HepG2 (cell line): ENCODE results near the gene C16orf90. TPM values are rescaled to one million over a fixed set of nuclear protein-coding genes. Genes with fewer than 3 reads are reported as not detected.

Experiments
- ATAC-seq: fragments of 200-7000 bp; cut with Tn5 transposase; 3 replicates; pipeline ENCODE4 v1.9.1; 2020; ENCODE audit warnings: mild to moderate bottlenecking, moderate library complexity
- BruUV-seq: library from RNA; stranded (reverse); fragments of 400-500 nt; replicated peaks from 2 replicates; lab custom pipeline; 2021; lab: Mats Ljungman, UMichigan
- CTCF ChIA-PET: fragments of 300-600 bp; formaldehyde crosslinking; extraction: SDS; loops from one replicate; lab custom pipeline; 2021; ENCODE audit warnings: low total read pairs, inconsistent platforms, low intra/inter-chr PET ratio; lab: Yijun Ruan, JAX
- POLR2A ChIA-PET: fragments of 350-600 bp; sonication (Branson Sonifier 250); formaldehyde crosslinking; loops from one replicate; lab custom pipeline; 2020; ENCODE audit warnings: antibody characterized with exemption, inconsistent platforms; lab: Yijun Ruan, JAX
- DNase-seq: peaks from one replicate; pipeline ENCODE4 v3.0.0-alpha.2; 2015; ENCODE audit warnings: low spot score
- FAIRE-seq: peaks from 3 replicates; lab custom pipeline; 2011; peaks lifted over from hg19 to GRCh38; lab: Jason Lieb, UNC
- H2AFZ ChIP-seq: one replicate; pipeline ENCODE4 v1.6.1; 2011; ENCODE audit warnings: low read length, inconsistent platforms
- H3K27ac ChIP-seq: fragments of 300-600 bp; 3 replicates; pipeline ENCODE4 v1.8.0; 2011; ENCODE audit warnings: mixed run types, mild to moderate bottlenecking, mixed read lengths, low read length, inconsistent platforms; ENCODE audit not compliant: insufficient read depth; ENCODE audit errors: extremely low read length
- H3K27me3 ChIP-seq, 2 experiments: fragments of 200-600 bp in 1 of 2; 2 replicates in 1 of 2; 3 replicates in 1 of 2; pipeline versions ENCODE4 v1.6.0 to v1.8.0; 2011; ENCODE audit warnings: low read length in 2 of 2, mild to moderate bottlenecking in 2 of 2, moderate library complexity in 2 of 2, inconsistent platforms in 1 of 2; ENCODE audit not compliant: insufficient read depth in 2 of 2, control insufficient read depth in 1 of 2
- H3K36me3 ChIP-seq, 2 experiments: fragments of 200-600 bp in 1 of 2; replicated peaks in 1 of 2; 2 replicates in 1 of 2; 3 replicates in 1 of 2; pipeline versions ENCODE4 v1.5.1 to v1.8.0; 2011; ENCODE audit warnings: low read length in 2 of 2, inconsistent platforms in 1 of 2; ENCODE audit not compliant: insufficient read depth in 2 of 2, control insufficient read depth in 1 of 2
- H3K4me1 ChIP-seq: 2 replicates; pipeline ENCODE4 v1.5.1; 2012; ENCODE audit warnings: low read length, inconsistent platforms; ENCODE audit not compliant: insufficient read depth
- H3K4me2 ChIP-seq: 2 replicates; pipeline ENCODE4 v1.6.0; 2011; ENCODE audit warnings: low read depth, low read length, inconsistent platforms
- H3K4me3 ChIP-seq, 3 experiments: fragments of 200-600 bp in 1 of 3; sonication (generic), shearing (Covaris generic) in 1 of 3; replicated peaks in 1 of 3; 2 replicates each; pipeline ENCODE4 v1.5.1; 2011 to 2016; ENCODE audit warnings: low read length in 3 of 3, inconsistent platforms in 2 of 3, low read depth in 2 of 3, mild to moderate bottlenecking in 2 of 3, control low read depth in 1 of 3, mixed read lengths in 1 of 3; ENCODE audit not compliant: insufficient read depth in 1 of 3
- H3K79me2 ChIP-seq: one replicate; pipeline ENCODE4 v1.6.1; 2011; ENCODE audit warnings: low read length, inconsistent platforms; ENCODE audit not compliant: insufficient read depth
- H3K9ac ChIP-seq: 2 replicates; pipeline ENCODE4 v1.6.0; 2011; ENCODE audit warnings: mild to moderate bottlenecking, low read depth, low read length, inconsistent platforms; ENCODE audit not compliant: insufficient read depth
- H3K9me3 ChIP-seq: 2 replicates; pipeline ENCODE4 v1.5.1; 2012; ENCODE audit warnings: mild to moderate bottlenecking, low read length
- H4K20me1 ChIP-seq: 2 replicates; pipeline ENCODE4 v1.6.0; 2011; ENCODE audit warnings: inconsistent platforms, mild to moderate bottlenecking, low read length, moderate library complexity; ENCODE audit not compliant: insufficient read depth
- DBP ChIP-seq: sonication (generic); formaldehyde crosslinking; IDR thresholded peaks from 2 replicates; pipeline ENCODE4 v1.4.0; 2020; ENCODE audit warnings: missing genetic modification reagents; ENCODE audit errors: not compliant biosample characterization
- EHMT2 ChIP-seq: fragments of 200-600 bp; sonication (generic); IDR thresholded peaks from 2 replicates; pipeline ENCODE4 v1.7.0; 2017; ENCODE audit warnings: antibody characterized with exemption, low read depth, low read length, borderline replicate concordance
- GLI4 ChIP-seq: sonication (generic); formaldehyde crosslinking; IDR thresholded peaks from 2 replicates; pipeline ENCODE4 v1.5.1; 2020; ENCODE audit warnings: missing genetic modification reagents, mild to moderate bottlenecking, moderate library complexity, borderline replicate concordance
- HDAC6 ChIP-seq: fragments of 200-600 bp; sonication (generic); IDR thresholded peaks from 2 replicates; pipeline ENCODE4 v1.7.0; 2017; ENCODE audit warnings: mild to moderate bottlenecking, antibody characterized with exemption, low read length, low read depth
- HOMEZ ChIP-seq: IDR thresholded peaks from 2 replicates; pipeline ENCODE4 v1.6.1; 2016; ENCODE audit warnings: low read depth
- MAFK ChIP-seq, 2 experiments: IDR thresholded peaks in 1 of 2; conservative IDR thresholded peaks in 1 of 2; 2 replicates each; pipeline ENCODE4 v1.6.1; 2011; ENCODE audit warnings: improper control_type of control experiment in 2 of 2, low read length in 2 of 2
- NR2C2 ChIP-seq: sonication (generic); formaldehyde crosslinking; IDR thresholded peaks from 2 replicates; pipeline ENCODE4 v1.4.0; 2020; ENCODE audit warnings: missing genetic modification reagents, mild to moderate bottlenecking, moderate library complexity, borderline replicate concordance
- PCBP1 ChIP-seq: fragments of 200-400 bp; formaldehyde crosslinking; IDR thresholded peaks from 2 replicates; pipeline ENCODE4 v1.6.1; 2017; ENCODE audit warnings: mild to moderate bottlenecking, low read depth, low read length, borderline replicate concordance
- PHB2 ChIP-seq: fragments of 450-650 bp; IDR thresholded peaks from 2 replicates; pipeline ENCODE4 v1.6.1; 2018; ENCODE audit not compliant: partially characterized antibody
- RNF2 ChIP-seq: fragments of 450-650 bp; conservative IDR thresholded peaks from 2 replicates; pipeline ENCODE4 v1.6.1; 2016; ENCODE audit warnings: low read depth
- ZMAT3 ChIP-seq: sonication (generic); formaldehyde crosslinking; conservative IDR thresholded peaks from 2 replicates; pipeline ENCODE4 v1.7.0; 2021; ENCODE audit warnings: missing genetic modification reagents
- ZMYM4 ChIP-seq: sonication (generic); formaldehyde crosslinking; IDR thresholded peaks from 2 replicates; pipeline ENCODE4 v1.8.1; 2023; ENCODE audit warnings: mild to moderate bottlenecking, missing genetic modification reagents
- ZNF382 ChIP-seq: sonication (generic); formaldehyde crosslinking; IDR thresholded peaks from 2 replicates; pipeline ENCODE4 v1.5.0; 2020; ENCODE audit warnings: missing genetic modification reagents, mild to moderate bottlenecking, borderline replicate concordance
- WGBS: methylation state at CpG from one replicate; pipeline ENCODE4 v1.1.6; 2017; ENCODE audit warnings: low lambda C conversion rate; 5-methylcytosine and 5-hydroxymethylcytosine counted together
- in situ Hi-C: cut with HindIII; loops from 2 replicates; pipeline ENCODE4 v1.10.0; 2017; ENCODE audit warnings: low pct_unique_long_range_greater_than_20kb; ENCODE audit not compliant: extremely low pct_ligation_motif_present
- intact Hi-C: fragments of 100-400 bp; cut with micrococcal nuclease; formaldehyde crosslinking; loops from one replicate; pipeline ENCODE4 v1.10.0; 2022; ENCODE audit not compliant: unreplicated experiment
- polyA plus RNA-seq, 8 experiments: library from polyadenylated mRNA; depleted of rRNA in 3 of 8; stranded (reverse) in 7 of 8; unstranded in 1 of 8; fragments of >200 nt; fragmentation: Illumina TruSeq in 4 of 8; extraction: Trizol in 4 of 8; gene quantifications; 2 replicates each; pipeline versions ENCODE4 v1.2.1 to v1.2.3, GENCODE V29; 2011 to 2016; ENCODE audit warnings: low read depth in 4 of 8, missing spikeins in 1 of 8, mixed read lengths in 1 of 8; ENCODE audit not compliant: insufficient read depth in 1 of 8
- total RNA-seq, 5 experiments: library from RNA; depleted of rRNA; stranded (reverse); fragments of >200 nt; fragmentation: Illumina TruSeq; extraction: Trizol; gene quantifications; 2 replicates each; pipeline ENCODE4 v1.2.3, GENCODE V29; 2016; ENCODE audit warnings: low read depth in 1 of 5
- TF ChIP-seq, protein P1 (sequence below): sonication (generic); formaldehyde crosslinking; IDR thresholded peaks from 2 replicates; pipeline ENCODE4 v1.8.0; 2022; ENCODE audit warnings: mild to moderate bottlenecking, missing genetic modification reagents, moderate library complexity
- TF ChIP-seq, protein P2 (sequence below): sonication (generic); formaldehyde crosslinking; IDR thresholded peaks from 2 replicates; pipeline ENCODE4 v1.4.0; 2020; ENCODE audit warnings: mild to moderate bottlenecking, missing genetic modification reagents, borderline replicate concordance

Gene C16orf90
- total and polyA plus RNA-seq, 2 of the 13 experiments (the other 11 are each of a cell fraction or from before 2014, with no cell fraction given): not detected

DNA sequence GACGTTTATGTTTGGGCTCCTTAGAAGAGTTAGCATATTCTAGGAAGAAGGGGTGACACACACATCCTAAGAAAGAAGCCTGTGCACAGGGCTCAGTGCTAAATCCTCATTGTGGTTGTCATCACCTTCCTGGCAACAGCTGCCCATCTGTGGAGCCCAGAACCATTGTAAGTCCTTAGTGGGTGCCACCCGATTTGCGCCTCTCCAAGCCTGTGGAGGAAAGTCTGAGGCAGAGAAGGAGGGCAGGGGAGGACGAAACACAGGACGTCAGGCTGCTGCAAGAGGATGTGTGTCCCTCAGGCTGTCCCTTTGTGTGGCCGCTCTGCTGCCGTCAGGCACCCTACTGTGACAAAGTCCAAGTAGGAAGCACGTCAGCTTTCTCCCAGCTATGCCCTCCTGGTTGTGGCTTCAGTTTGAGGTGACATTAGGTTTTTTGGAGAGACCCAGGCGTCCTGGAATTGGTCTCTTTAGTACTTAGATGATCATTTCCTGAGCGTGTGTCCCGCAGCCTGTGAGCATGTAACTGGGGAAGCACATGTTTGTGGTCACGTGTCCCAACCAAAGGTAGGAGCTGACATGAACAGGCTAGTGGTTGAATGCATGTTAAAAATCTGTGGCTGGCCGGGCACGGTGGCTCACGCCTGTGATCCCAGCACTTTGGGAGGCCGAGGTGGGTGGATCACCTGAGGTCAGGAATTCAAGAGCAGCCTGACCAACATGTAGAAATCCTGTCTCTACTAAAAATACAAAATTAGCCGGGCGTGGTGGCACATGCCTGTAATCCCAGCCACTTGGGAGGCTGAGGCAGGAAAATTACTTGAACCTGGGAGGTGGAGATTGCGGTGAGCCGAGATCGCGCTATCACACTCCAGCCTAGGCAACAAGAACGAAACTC lies 16.2 kb upstream of the C16orf90 start (continued):
- TF ChIP-seq HOMEZ (CRISPR knock-in tag) (no peak), EHMT2 (no peak), ZNF382 (CRISPR knock-in tag) (no peak)
- TF ChIP-seq, all 625 proteins: peak for 0

GRCh38 chr16:3510416-3510815 lies 15.1 kb upstream of the C16orf90 start:
- CTCF ChIA-PET: no interaction called here
- H3K27me3 ChIP-seq: no peaks in the 10 kb centered on the region
- no peak overlapping the region for H3K4me3 ChIP-seq
- H3K36me3 ChIP-seq: peaks cover 6 to 38% of the 10 kb centered on the region in 2 experiments
- H3K79me2 ChIP-seq: no peaks in the 10 kb centered on the region
- no peak for FAIRE-seq
- no peak overlapping the region for H3K9ac ChIP-seq
- no peak for DNase-seq
- no peak overlapping the region for H2AFZ ChIP-seq
- no peaks in the 10 kb centered on the region for H4K20me1 ChIP-seq
- WGBS: 94% methylated on average over 10 of the region's 10 CpGs
- H3K4me2 ChIP-seq: no peak overlapping the region
- intact Hi-C loops (no loop called here), in situ Hi-C loops (no loop called here)
- BruUV-seq: no TSS peak
- ATAC-seq: no peak
- H3K27ac ChIP-seq: no peak overlapping the region
- H3K9me3 ChIP-seq: no peaks in the 10 kb centered on the region
- POLR2A ChIA-PET: no interaction called here
- H3K4me1 ChIP-seq: peaks cover 11% of the 10 kb centered on the region
- no peak for TF ChIP-seq RNF2
- TF ChIP-seq HDAC6: no peak
- TF ChIP-seq, protein P1, sequence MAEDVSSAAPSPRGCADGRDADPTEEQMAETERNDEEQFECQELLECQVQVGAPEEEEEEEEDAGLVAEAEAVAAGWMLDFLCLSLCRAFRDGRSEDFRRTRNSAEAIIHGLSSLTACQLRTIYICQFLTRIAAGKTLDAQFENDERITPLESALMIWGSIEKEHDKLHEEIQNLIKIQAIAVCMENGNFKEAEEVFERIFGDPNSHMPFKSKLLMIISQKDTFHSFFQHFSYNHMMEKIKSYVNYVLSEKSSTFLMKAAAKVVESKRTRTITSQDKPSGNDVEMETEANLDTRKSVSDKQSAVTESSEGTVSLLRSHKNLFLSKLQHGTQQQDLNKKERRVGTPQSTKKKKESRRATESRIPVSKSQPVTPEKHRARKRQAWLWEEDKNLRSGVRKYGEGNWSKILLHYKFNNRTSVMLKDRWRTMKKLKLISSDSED: no peak
- TF ChIP-seq PHB2: no peak
- TF ChIP-seq GLI4 (CRISPR knock-in tag): no peak
- no peak for TF ChIP-seq NR2C2 (CRISPR knock-in tag)
- TF ChIP-seq MAFK (conservative IDR thresholded peaks at IDR 0.05 in 1 of 2, IDR thresholded peaks at IDR 0.05 in 1 of 2; ENCODE audit: low read length in 2 of 2): no peak
- TF ChIP-seq, protein P2, sequence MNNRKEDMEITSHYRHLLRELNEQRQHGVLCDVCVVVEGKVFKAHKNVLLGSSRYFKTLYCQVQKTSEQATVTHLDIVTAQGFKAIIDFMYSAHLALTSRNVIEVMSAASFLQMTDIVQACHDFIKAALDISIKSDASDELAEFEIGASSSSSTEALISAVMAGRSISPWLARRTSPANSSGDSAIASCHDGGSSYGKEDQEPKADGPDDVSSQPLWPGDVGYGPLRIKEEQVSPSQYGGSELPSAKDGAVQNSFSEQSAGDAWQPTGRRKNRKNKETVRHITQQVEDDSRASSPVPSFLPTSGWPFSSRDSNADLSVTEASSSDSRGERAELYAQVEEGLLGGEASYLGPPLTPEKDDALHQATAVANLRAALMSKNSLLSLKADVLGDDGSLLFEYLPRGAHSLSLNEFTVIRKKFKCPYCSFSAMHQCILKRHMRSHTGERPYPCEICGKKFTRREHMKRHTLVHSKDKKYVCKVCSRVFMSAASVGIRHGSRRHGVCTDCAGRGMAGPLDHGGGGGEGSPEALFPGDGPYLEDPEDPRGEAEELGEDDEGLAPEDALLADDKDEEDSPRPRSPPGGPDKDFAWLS (CRISPR knock-in tag): no peak
- TF ChIP-seq DBP: no peak
- no peak for TF ChIP-seq PCBP1
- no peak for TF ChIP-seq ZMYM4 (CRISPR knock-in tag)
- TF ChIP-seq ZMAT3 (CRISPR knock-in tag): no peak
